ENCODE data around the gene SUGCT.

DNA sequence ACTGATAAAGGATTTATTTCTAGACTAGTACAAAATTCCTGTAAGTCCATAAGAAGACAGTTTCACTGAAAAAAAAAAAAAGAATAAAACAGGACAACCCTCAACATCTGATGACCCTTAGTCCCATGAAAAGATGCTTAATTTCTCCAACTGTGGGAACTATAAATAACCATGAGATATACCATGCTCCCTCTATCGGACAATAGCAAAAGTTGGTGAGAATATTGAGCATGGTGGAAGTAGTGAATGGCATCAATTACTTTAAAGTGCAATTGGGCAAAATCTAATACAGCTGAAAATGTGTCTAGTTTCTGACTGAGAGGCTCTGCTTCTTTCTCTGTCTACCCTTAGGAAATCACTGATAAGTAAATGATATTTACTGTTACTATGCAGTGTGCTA, 348.8 kb downstream of the SUGCT start:
- TF ChIP-seq NRF1 (IDR thresholded peaks at IDR 0.05; ENCODE audit: low read depth, low read length) (no peak), TCF12 (IDR thresholded peaks at IDR 0.05; ENCODE audit: low read depth, low read length) (no peak), CTCF (IDR thresholded peaks at IDR 0.05; ENCODE audit: control extremely low read depth in 1 of 3, insufficient read depth in 1 of 3, low read depth in 1 of 3, low read length in 3 of 3) (no peak), POLR2AphosphoS5 (IDR thresholded peaks at IDR 0.05; ENCODE audit: low read depth, low read length) (no peak), POLR2A (IDR thresholded peaks at IDR 0.05; ENCODE audit: control extremely low read depth in 1 of 2, low read depth in 2 of 2, low read length in 2 of 2) (no peak)
